ENCODE results near the gene NT5M. TPM values are rescaled to one million over a fixed set of nuclear protein-coding genes. Genes with fewer than 3 reads are reported as not detected.
A peak's percentile ranks its signal among the peaks of the same experiment; 100 is the strongest.
"Not testable (repeated sequence)": the region's sequence is repeated elsewhere in the genome, so short reads cannot be mapped to it uniquely, and the experiment has no call there.

The NT5M gene
- total RNA-seq, 2 donors from 2014 or later, result 2.8 to 3.0 TPM

GRCh38 chr17:17382065-17382459, 78.9 kb downstream of the NT5M start:
- intact Hi-C loops (cut with DNase I), result no loop called here
- peak; percentile 2 for DNase-seq (ENCODE audit: low spot score)

GRCh38 chr17:17382971-17383370, 79.8 kb downstream of the NT5M start:
- intact Hi-C loops (cut with DNase I), result no loop called here
- DNase-seq (ENCODE audit: low spot score), result peak; percentile 34

GRCh38 chr17:17383431-17384290, 80.5 kb downstream of the NT5M start:
- peak; percentile 78 for DNase-seq (ENCODE audit: low spot score)
- intact Hi-C loops (cut with DNase I), result not testable (repeated sequence)

GRCh38 chr17:17384291-17384615, 81.1 kb downstream of the NT5M start:
- intact Hi-C loops (cut with DNase I), result no loop called here
- DNase-seq (ENCODE audit: low spot score), result no peak

GRCh38 chr17:17384961-17385360, 81.8 kb downstream of the NT5M start:
- intact Hi-C loops (cut with DNase I), result no loop called here

GRCh38 chr17:17385491-17385890, 82.3 kb downstream of the NT5M start:
- DNase-seq (ENCODE audit: low spot score), result no peak

More at GRCh38 chr17:17384961-17385360, 81.8 kb downstream of the NT5M start:
- DNase-seq (ENCODE audit: low spot score), result no peak

GRCh38 chr17:17386094-17386800, 83.1 kb downstream of the NT5M start:
- intact Hi-C loops (cut with DNase I), result no loop called here
- no peak for DNase-seq (ENCODE audit: low spot score)

More at GRCh38 chr17:17385491-17385890, 82.3 kb downstream of the NT5M start:
- intact Hi-C loops (cut with DNase I), result no loop called here

- DNase-seq (ENCODE audit: low spot score), result no peak
- intact Hi-C loops (cut with DNase I), result no loop called here
Measured at GRCh38 chr17:17387017-17387497, 83.9 kb downstream of the NT5M start.

- DNase-seq (ENCODE audit: low spot score), result no peak
- intact Hi-C loops (cut with DNase I), result no loop called here
Measured at GRCh38 chr17:17387498-17388362, 84.6 kb downstream of the NT5M start.

- intact Hi-C loops (cut with DNase I), result no loop called here
- no peak for DNase-seq (ENCODE audit: low spot score)
Measured at GRCh38 chr17:17388657-17389496, 85.7 kb downstream of the NT5M start.

GRCh38 chr17:17391668-17392370, 88.6 kb downstream of the NT5M start:
- no peak for DNase-seq (ENCODE audit: low spot score)
- intact Hi-C loops (cut with DNase I), result no loop called here

GRCh38 chr17:17393976-17394375, 90.8 kb downstream of the NT5M start:
- intact Hi-C loops (cut with DNase I), result no loop called here
- no peak for DNase-seq (ENCODE audit: low spot score)

GRCh38 chr17:17394494-17394893, 91.3 kb downstream of the NT5M start:
- intact Hi-C loops (cut with DNase I), result no loop called here
- no peak for DNase-seq (ENCODE audit: low spot score)

GRCh38 chr17:17395246-17395802, 92.2 kb downstream of the NT5M start:
- intact Hi-C loops (cut with DNase I), result no loop called here
- DNase-seq (ENCODE audit: low spot score), result no peak

GRCh38 chr17:17395885-17396284, 92.7 kb downstream of the NT5M start:
- no peak for DNase-seq (ENCODE audit: low spot score)
- intact Hi-C loops (cut with DNase I), result no loop called here
